Prostate gland (tissue), 2 donors: ENCODE results near the gene FAM83G.

Experiments
- POLR2A ChIP-seq: fragments of 450-650 bp; IDR thresholded peaks from one replicate; pipeline ENCODE4 v1.6.1; 2016; ENCODE audit warnings: antibody characterized with exemption, mild to moderate bottlenecking
- TF ChIP-seq, protein P1 (sequence below), 4 experiments: fragments of 200-600 bp in 2 of 4; fragments of 450-650 bp in 2 of 4; sonication (generic) in 2 of 4; IDR thresholded peaks; 1 replicate in 3 of 4; 2 replicates in 1 of 4; pipeline ENCODE4 v1.5.1; 2016 to 2019; ENCODE audit warnings: antibody characterized with exemption in 4 of 4, mild to moderate bottlenecking in 2 of 4, moderate library complexity in 2 of 4

DNA sequence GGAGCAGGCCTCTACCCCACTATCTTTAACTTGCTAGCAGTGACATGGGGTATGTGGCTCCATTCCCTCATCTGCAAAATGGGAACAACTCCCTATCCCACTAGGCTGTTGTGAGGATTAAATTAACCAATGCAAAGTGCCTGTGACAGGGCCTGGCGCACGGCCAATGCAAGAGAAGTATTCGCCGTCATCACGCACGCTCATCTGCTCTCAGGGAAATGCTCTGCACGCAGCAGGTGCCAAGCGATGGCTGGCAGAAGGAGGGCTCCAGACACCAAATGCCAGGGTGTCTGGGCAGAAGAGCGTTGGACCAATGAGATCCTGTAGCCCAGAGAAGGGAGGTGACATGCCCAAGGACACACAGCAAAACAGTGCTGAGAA is 17.3 kb downstream of the FAM83G start:
- TF ChIP-seq, protein P1, sequence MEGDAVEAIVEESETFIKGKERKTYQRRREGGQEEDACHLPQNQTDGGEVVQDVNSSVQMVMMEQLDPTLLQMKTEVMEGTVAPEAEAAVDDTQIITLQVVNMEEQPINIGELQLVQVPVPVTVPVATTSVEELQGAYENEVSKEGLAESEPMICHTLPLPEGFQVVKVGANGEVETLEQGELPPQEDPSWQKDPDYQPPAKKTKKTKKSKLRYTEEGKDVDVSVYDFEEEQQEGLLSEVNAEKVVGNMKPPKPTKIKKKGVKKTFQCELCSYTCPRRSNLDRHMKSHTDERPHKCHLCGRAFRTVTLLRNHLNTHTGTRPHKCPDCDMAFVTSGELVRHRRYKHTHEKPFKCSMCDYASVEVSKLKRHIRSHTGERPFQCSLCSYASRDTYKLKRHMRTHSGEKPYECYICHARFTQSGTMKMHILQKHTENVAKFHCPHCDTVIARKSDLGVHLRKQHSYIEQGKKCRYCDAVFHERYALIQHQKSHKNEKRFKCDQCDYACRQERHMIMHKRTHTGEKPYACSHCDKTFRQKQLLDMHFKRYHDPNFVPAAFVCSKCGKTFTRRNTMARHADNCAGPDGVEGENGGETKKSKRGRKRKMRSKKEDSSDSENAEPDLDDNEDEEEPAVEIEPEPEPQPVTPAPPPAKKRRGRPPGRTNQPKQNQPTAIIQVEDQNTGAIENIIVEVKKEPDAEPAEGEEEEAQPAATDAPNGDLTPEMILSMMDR (IDR thresholded peaks at IDR 0.05), result no peak
- TF ChIP-seq POLR2A, result no peak
